SW 1271 (cell line): ENCODE data around the gene PTPRK.
"Not testable (repeated sequence)": the region's sequence is repeated elsewhere in the genome, so short reads cannot be mapped to it uniquely, and the experiment has no call there.

Experiments
- DNase-seq, 2 experiments: peaks; one replicate each; lab custom pipeline; 2025; lab: John Stamatoyannopoulos, UW

PTPRK gene

DNA sequence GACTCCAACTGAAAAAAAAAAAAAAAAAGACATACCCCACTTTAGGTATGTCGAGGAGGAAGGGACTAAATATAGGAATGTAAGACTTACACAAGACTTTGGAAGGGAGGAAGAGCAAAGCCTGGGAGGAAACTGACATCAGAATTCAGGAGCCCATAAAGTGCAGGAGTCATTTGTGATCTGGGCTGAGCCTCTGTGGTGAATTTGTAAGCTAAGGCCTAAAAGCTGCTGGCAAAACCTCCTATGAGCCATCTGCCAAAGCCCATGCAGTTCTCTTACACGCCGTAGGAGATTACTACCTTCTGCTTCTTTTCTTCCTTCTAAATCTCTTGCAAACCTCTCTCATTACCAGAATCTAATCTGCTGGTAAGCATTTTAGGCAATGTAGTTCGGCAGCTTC is 567.6 kb downstream of the PTPRK start:
- DNase-seq: no peak

DNA sequence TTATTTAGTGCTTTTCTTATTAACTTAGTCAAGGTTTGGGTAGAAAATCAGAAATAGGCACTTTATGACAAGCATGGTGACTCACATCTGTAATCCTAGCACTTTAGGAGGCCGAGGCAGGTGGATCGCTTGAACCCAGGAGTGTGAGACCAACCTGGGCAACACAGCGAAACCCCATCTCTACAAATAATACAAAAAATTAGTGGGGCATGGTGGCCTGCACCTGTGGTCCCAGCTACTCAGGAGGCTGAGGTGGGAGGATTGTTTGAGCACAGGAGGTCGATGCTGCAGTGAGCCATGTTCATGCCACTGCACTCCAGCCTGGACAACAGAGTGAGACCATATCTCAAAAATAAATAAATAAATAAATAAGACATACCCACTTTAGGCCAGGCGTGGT is 568.2 kb downstream of the PTPRK start:
- no peak for DNase-seq

DNA sequence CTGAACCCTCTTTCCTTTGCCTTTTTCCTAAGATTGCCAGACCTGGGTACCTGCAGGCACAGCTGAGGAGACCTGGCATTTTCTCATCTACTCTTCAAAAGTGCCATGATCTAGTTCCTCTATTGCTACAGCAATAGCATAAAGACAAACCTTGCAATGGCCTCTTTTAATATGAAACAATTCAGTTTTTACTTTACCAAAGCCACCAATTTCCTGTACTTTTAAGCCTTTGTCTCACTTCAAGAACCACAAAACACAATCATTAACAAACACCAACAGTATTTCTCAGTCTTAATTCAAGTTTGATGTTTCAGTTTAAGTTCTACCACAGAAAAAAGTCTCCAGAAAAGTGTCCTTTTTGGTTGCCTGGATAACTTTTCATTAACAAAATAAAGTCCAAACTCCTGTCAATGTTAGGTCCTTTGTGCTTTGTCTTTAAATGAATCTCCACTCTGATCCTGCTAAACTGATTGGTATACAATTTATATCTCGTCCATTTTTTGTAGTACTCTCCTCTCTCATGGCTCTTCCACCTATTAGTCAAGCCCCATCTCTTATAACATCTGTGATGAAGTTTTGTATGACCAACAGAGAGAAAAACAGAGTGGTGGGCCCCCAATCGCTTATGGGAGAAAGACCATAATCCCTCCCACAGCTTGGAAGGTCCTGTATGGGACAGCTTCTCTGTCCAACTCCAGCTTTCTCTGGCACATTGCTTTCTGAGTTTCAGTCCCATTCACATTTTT is 569.1 kb downstream of the PTPRK start:
- DNase-seq: no peak

DNA sequence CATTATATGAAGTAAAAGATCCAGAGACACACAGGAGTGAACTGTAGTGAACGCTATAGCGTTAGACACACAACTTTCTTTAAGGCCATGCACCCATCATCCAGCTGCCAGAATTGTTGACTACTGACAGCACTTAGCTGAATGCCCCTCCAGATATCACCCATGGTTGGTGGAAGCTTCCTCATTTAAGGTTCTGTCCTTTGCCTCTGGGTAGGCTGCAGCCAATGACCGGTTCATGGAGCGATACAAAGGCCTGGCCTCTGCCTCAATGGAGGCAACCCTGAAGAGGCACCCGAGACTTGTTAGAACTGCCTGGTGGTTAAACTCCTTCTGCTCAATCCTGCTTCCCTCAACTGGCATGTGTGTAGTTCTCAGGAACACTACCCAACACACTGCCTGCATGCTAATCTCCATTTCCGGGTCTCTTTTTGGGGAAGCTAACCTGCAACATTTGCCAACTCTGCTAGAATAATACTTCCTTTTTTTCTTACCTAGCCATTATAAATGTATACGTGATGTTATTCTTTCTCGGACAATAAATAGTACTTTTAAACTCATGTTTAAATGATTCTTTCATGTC is 569.7 kb downstream of the PTPRK start:
- no peak for DNase-seq

DNA sequence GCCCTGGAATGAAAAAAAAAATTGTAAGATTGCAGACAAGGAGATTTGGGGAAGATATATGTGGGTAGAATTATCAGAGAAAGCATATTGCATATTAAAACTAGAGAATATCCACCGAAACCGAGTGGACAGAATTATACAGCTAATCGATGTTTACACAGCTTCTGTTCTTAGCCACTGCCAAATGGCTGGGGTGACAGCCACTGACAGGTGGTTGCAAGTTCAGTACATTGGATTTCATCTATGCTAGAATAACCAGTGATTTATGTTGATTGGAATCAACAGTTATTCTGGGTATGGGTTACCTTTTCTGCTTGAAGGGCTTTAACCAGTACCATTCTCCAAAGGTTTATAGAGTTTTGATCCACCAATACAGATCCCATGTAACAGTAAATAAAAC is 571.1 kb downstream of the PTPRK start:
- DNase-seq: no peak

DNA sequence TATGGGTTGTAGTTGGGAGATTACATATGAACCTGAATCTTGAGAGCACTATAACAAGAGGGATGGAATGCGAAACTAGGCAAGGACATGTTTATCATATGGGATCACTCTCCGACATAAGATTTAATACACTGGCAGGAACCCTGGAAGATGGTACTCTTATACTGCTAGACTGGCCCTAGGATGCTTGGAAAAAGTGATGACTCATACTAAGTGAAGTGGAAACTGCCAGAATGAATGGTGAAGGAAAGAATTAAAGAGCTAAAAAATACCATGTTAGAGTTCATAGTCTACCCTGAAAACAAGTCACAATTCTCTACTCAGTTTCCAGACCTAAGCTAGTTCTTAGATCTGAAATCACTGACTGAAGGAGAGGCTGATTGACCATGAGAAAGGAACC is 574.0 kb downstream of the PTPRK start:
- DNase-seq: no peak

DNA sequence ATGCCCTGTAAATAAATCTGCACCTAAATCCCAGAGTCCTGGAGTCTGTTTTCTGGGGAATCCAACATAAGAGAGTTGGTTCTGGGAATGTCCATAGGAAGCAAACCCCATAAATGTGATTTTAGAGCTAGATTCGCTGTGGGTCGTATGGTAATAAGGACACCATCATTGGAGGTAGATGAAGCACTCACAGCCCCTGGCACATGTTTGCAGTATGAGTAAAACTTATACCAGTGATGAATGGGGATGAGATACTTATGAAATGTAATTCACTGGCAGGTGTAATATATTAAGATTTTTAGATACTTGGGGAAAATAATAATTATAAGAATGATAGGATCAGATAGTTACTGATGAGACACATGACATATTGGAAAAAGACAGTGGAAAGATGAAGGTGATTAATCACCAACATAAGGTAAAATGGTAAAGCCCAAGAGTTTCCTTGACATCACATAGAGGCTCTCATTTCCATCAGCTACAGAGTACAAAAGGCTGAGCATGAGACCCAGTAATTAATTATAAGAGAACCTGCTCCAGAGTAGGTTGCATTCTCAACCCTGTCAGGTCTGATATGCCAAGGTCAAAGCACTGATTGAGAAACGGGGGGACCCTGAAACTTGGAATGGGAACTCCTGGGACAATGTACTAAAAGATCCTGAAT is 574.8 kb downstream of the PTPRK start:
- no peak for DNase-seq

DNA sequence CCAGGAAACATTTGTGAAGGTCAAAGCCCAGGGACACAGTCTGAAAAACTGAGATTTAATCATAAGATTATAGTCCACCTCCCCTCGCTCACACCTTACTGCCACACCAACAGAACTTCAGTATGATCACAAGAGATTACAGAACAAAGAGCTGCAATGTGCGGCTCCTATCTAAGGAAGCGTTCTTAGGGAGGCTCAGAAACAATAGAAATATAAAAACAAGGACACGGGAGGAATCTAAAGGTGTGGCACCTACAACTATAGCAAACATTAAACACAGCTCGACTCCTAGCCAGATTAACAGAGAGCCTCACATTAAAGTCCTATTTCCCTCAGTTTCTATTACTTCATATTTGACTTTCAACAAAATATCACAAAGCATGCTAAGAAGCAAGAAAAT is 579.2 kb downstream of the PTPRK start:
- DNase-seq: no peak

DNA sequence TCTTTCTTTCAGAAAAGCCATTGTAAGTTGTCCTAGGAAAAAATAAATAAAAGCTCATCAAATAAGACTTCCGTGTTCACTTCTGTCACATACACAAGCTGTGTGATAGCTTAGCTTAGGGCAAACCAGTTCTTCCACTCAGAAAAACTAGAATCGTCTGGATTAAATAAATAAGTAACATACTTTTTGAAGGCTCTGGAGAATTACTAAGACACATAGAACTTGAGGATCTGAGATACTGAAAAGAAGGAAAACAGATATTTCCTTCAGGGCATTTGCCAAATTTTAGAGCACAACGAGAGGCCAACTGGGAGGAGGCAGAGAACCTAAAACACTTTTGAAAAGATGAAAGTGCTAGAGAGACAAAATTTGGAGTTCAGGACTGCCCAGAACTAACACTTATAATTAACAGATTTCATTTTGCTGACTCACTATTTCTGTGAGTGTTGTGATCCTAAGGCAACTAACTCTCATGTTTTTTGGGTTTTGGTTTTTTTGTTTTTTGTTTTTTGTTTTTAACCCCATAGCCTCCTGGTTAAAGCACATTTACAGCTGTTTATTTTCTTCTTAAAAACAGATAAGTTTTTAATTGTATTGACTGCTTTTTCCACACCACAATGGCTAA is 580.8 kb downstream of the PTPRK start:
- DNase-seq: no peak

DNA sequence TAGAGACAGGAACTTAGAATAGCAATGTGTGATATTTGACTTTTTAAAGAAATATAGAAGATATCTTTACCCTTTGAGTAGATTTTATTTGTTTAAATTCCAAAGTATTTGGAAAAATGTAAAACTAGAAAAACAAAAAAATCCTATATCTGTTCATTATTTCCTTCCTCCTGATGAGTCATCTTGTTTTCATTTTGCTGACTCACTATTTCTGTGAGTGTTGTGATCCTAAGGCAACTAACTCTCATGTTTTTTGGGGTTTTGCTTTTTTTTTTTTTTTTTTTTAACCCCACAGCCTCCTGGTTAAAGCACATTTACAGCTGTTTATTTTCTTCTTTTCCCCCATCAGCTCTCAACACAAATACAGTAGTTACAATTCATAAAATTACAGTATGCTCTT is 581.7 kb downstream of the PTPRK start:
- peak in 1 of 2 experiments; percentile 46 for DNase-seq

DNA sequence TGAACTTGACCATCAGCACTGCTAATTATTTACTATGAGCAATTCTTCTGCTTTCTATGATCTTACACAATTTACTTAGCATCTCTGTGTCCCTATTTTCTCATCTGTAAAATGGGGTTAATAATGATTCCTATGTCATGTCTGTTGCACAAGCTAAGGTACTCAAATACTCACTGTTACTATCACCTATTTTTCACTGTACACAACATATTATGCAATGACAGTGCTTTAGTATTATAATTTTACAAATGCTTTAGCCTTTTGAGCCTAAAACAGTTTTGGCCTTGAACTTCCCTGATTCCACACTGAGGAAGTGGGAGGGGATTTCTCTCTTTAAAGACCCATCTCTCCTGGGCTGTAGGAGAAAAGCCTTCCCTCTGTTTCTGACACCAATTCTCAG is 582.7 kb downstream of the PTPRK start:
- no peak for DNase-seq

DNA sequence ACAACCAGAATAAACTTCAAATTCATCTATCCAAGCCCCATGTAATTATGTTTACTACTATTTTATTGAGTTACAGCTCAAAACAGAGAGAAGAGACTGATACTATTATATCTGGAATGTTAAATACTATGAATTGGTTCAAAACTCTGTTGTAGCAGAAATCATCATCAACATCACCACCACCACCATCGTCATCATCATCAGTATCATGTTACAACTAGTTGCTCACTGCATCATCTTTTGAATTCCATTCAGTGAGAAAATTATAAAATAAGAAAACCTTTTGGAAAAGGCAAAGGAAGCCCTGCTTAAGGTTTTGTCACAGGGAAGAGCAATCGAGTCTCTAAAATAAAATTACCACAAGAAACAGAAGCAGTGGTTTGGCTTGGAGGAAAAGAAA is 583.3 kb downstream of the PTPRK start:
- DNase-seq: no peak

DNA sequence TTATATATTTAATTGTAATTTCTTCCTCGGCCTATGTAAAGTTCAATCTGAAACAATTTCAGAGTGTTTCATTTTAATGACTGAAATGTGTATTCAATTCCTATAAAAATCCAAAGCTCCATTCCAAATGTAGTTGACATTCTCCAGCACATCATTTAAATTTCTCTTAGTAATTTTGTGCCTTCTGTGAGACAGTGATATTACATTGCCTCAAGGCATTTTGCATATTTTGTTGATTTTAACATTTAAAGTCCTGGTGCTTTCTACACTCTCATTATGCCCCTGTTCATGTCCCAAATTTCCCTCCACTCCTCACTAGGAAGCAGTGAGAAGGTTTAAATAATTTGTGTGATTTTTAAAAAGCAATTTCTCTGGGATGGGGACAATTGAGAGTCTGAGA is 585.4 kb downstream of the PTPRK start:
- DNase-seq: no peak

DNA sequence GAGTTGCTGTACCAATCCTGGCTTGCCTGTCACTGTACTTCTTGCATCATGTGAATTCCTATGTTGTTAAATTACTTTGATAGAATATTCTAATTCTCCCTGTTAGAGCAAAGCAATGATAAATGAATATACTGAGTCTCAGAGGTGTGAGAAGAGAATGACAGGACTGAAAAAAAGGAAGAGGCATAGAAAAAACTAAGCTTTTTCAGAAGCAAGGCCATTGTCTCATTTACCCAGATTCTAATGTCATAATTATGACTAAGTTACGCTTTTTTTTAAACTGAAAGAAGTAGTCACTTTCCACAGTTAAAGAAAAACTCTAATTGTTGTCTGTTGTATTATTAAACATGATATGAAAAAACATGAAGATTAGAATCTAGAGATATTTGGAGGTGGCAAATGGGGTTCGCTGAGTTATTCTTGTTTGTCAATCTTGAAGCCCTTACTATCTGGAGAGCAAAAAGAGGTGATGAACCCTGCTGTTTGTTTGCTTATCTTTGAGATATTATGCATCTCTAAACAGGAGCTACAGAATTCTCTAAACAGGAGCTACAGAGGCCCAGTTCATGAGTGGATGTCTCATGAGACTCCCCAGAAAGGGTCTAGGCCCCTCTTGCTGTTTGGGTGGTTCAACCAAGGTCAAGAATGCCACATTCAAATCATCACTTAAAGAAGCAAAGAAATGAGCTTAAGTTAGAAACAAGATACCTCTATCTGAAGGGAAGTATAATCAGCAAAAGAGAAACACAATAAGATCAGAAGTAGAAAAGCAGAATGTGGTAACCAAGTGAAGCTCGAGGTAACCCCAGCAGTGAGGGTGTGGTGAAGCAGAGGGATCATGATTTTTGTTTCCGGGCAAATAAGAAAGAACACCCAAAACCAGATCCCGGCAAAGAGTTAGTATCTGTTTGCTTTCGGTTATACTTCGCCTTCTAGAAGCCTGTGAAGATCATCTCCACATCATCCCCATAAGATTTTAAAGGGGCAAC is 586.3 kb downstream of the PTPRK start:
- DNase-seq: no peak

DNA sequence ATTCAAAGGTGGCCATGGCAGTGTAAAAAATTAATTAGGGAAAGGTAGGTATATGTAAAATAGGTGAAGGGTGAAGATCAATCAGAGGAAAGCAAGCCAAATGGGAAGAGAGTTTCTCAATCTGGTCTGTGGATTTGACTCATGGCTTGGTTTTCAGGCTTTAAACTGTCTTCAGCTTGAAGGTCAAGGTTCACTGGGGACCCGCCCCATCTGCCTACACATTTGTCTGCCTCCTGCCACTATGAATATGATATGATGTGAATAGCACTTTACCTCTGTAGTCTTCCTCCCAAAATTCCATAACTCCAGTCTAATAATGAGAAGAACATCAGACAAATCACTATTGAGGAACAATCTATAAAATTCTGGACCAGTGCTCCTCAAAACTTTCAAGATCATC is 587.3 kb downstream of the PTPRK start:
- DNase-seq: no peak

DNA sequence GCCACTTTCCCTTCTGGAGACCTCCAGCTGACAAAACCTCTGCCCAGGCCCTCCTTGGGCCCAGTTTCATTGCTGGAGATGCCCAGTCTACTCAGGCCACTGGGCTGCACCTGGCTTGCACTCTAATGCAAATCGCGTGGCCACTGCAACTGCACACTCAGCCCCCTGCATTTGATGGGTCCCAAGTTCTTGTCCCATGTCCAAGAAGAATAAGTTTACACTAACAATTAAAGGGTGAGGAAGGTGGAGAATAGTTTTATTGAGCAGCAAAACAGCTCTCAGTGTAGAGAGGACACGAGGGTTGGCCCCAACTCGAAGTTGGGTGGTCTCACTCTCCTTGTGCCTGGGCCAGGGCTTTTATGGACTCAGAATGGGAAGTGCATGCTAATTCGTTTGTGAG is 587.7 kb downstream of the PTPRK start:
- DNase-seq: no peak

DNA sequence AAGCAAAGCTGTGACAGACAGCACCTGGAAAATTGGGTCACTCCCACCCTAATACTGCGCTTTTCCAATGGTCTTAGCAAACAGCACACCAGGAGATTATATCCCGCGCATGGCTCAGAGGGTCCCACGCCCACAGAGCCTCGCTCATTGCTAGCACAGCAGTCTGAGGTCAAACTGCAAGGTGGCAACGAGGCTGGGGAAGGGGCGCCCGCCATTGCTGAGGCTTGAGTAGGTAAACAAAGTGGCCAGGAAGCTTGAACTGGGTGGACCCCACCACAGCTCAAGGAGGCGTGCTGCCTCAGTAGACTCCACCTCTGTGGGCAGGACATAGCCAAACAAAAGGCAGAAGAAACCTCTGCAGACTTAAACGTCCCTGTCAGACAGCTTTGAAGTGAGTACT is 594.0 kb downstream of the PTPRK start:
- not testable (repeated sequence) for DNase-seq

DNA sequence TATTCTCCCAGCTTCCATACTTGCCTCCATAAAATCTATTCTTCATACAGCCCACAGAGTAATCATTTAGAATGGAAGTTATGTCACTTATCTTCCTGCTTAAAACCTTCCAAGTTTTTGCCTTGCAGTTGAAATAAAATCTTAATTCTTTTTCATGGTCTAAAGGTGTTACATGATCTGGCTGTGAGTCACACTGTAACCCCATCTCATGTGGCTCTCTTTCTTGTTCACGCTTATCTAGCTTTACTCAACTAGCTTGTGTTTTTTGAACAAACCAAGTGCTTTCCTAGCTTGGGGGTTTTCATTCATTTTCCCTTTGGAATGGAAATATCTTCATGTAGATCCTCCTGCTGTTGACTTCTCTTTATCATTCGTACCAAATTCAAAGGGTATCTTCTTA is 596.0 kb downstream of the PTPRK start:
- DNase-seq: no peak

DNA sequence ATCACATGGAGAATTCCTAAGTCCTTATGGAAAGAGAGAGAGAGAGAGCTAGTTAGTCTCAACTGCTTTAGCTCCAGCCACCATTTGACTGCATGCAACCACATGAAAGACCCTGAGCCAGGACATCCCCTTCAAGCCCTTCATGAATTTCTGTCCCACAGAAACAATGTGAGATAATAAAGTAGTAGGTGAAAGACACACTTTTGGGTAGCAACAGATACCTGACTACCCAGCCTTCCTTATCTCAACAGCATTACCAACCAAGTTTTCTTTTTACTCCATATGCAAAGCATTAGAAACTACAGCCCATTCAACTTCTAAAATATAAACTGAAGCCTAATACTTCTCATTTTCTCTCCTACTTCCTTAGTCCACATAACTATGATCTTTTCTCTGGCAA is 596.4 kb downstream of the PTPRK start:
- no peak for DNase-seq

DNA sequence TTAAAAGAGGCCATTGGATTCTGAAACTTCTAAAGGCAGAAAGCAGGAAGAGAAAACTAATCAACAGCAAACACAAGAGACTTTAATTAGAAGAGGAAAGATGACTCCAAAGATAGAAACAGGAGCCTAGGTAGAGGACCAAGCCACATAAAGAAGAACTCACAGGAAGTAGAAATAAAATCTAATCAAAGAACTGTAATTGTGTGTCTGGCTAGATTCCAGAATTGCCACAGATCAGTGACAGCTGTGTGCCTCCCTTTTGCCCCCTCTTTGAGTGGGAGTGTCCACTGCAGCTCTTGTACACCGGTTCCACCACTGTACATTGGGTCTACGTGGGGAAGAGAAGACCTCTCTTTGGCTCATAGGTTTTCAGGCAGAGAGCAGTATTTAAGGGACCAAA is 597.3 kb downstream of the PTPRK start:
- DNase-seq: no peak

DNA sequence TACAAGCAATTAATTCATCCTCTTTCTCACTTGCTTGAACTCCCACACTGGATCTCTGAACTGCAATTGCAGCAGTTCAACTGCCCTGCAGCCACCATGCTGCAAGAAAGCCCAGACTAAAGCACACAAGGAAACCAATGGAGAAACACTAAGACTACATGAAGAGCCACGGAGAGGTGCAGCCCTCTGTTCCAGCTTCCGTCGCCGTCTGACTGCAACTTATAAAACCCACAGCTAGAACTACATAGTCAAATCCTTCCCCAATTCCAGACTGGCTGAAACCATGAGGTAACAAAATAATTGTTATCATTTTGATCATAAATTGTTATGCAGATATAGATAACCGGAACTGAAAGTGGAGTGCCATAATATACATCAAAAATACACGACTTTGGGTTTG is 598.4 kb downstream of the PTPRK start:
- DNase-seq: no peak

DNA sequence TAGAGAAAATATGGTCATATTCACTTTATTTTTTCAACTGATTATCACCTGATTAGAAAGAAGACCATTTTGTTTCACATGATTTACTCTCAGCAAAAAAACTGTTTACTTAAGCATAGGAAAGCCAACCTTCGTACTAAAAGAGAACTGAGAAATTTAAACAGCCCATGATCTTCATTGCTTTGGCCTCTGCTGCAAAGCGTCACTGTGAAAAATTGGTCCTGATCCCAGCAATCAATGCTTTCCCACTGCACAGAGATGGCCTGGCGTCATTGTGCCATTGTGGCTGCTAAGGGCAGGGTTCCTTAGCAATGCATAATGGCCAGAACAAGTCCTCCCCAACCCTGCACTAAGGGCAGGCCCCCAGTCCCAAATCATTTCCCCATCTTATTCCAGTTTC is 599.6 kb downstream of the PTPRK start:
- DNase-seq: no peak
